Ishikawa (cell line): ENCODE data around the gene CWF19L2.

Experiments used
- CEBPB ChIP-seq: IDR thresholded peaks from 2 replicates; pipeline ENCODE4 v1.6.1; 2012
- CREB1 ChIP-seq: IDR thresholded peaks from 2 replicates; pipeline ENCODE4 v1.6.1; 2012; ENCODE audit warnings: low read depth
- EGR1 ChIP-seq: IDR thresholded peaks from 2 replicates; pipeline ENCODE4 v1.6.1; 2012
- EP300 ChIP-seq: IDR thresholded peaks from 2 replicates; pipeline ENCODE4 v1.6.1; 2012; ENCODE audit warnings: borderline replicate concordance
- FOXM1 ChIP-seq: IDR thresholded peaks from 2 replicates; pipeline ENCODE4 v1.6.1; 2012; ENCODE audit warnings: low read depth, borderline replicate concordance
- MAX ChIP-seq: IDR thresholded peaks from 2 replicates; pipeline ENCODE4 v1.6.1; 2012
- NFIC ChIP-seq: IDR thresholded peaks from 2 replicates; pipeline ENCODE4 v1.6.1; 2012
- RAD21 ChIP-seq: IDR thresholded peaks from 2 replicates; pipeline ENCODE4 v1.6.1; 2012; ENCODE audit warnings: low read depth
- TAF1 ChIP-seq: IDR thresholded peaks from 2 replicates; pipeline ENCODE4 v1.6.1; 2012; ENCODE audit warnings: low read depth, mild to moderate bottlenecking
- TCF12 ChIP-seq: IDR thresholded peaks from 2 replicates; pipeline ENCODE4 v1.6.1; 2012; ENCODE audit warnings: low read depth
- TEAD4 ChIP-seq: IDR thresholded peaks from 2 replicates; pipeline ENCODE4 v1.6.1; 2012
- USF1 ChIP-seq: IDR thresholded peaks from 2 replicates; pipeline ENCODE4 v1.6.1; 2012
- YY1 ChIP-seq: IDR thresholded peaks from 2 replicates; pipeline ENCODE4 v1.6.1; 2012; ENCODE audit warnings: low read depth
- ZBTB7A ChIP-seq: IDR thresholded peaks from 2 replicates; pipeline ENCODE4 v1.6.1; 2012; ENCODE audit warnings: low read depth
- TF ChIP-seq, protein P1 (sequence below): IDR thresholded peaks from 2 replicates; pipeline ENCODE4 v1.6.1; 2012; ENCODE audit warnings: low read depth, mild to moderate bottlenecking

Gene CWF19L2

DNA sequence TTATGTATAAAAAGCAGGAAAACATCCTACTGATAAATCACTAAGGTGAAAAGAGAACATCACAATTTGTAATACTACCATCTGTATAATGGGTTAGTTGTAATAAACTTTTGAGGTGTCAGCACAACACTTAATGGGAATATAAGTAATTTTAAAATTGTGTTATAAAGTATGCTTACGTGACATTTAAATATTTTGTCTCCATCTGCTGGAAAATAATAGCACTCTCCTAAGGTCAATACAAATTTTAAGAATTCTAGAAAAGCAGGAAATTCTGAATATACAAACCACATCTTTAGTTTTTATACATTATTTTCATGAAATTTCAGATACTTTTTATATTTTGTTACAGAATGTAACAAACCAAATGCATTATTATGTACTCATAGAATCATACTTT is 19.5 kb downstream of the CWF19L2 start:
- no peak for TF ChIP-seq EP300
- no peak for TF ChIP-seq CREB1
- no peak for TF ChIP-seq RAD21
- TF ChIP-seq, protein P1, sequence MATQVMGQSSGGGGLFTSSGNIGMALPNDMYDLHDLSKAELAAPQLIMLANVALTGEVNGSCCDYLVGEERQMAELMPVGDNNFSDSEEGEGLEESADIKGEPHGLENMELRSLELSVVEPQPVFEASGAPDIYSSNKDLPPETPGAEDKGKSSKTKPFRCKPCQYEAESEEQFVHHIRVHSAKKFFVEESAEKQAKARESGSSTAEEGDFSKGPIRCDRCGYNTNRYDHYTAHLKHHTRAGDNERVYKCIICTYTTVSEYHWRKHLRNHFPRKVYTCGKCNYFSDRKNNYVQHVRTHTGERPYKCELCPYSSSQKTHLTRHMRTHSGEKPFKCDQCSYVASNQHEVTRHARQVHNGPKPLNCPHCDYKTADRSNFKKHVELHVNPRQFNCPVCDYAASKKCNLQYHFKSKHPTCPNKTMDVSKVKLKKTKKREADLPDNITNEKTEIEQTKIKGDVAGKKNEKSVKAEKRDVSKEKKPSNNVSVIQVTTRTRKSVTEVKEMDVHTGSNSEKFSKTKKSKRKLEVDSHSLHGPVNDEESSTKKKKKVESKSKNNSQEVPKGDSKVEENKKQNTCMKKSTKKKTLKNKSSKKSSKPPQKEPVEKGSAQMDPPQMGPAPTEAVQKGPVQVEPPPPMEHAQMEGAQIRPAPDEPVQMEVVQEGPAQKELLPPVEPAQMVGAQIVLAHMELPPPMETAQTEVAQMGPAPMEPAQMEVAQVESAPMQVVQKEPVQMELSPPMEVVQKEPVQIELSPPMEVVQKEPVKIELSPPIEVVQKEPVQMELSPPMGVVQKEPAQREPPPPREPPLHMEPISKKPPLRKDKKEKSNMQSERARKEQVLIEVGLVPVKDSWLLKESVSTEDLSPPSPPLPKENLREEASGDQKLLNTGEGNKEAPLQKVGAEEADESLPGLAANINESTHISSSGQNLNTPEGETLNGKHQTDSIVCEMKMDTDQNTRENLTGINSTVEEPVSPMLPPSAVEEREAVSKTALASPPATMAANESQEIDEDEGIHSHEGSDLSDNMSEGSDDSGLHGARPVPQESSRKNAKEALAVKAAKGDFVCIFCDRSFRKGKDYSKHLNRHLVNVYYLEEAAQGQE = no peak
- TF ChIP-seq EGR1 = no peak
- no peak for TF ChIP-seq ZBTB7A
- TF ChIP-seq TEAD4 = no peak
- no peak for TF ChIP-seq TCF12
- TF ChIP-seq FOXM1 = no peak
- TF ChIP-seq YY1 = no peak
- no peak for TF ChIP-seq USF1

DNA sequence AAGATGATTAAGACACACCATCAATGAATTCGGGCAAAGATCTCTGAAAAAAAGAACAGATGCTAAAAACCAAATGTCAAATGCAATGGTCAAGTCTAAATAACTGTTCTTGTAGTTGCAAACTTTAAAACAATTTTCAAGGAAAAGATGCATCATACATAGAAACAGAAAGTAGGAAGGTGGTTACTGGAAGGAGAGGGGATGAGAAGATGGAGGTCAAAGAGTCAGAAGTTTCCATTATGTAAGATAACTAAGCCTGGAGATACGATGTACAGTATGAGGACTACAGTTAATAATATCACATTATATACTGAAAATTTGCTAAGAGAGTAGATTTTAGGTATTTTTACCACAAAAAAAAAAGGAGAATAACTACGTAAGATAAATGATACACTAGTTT is 27.1 kb downstream of the CWF19L2 start:
- TF ChIP-seq, protein P1 = no peak
- TF ChIP-seq NFIC (no peak), USF1 (no peak), MAX (no peak), ZBTB7A (no peak), CEBPB (no peak), TCF12 (no peak), TAF1 (no peak), FOXM1 (no peak), EGR1 (no peak), YY1 (no peak), CREB1 (no peak), TEAD4 (no peak), EP300 (no peak), RAD21 (no peak)

- TF ChIP-seq FOXM1 = no peak
These were observed 29.9 kb downstream of the CWF19L2 start for GRCh38 chr11:107427569-107428180.

DNA sequence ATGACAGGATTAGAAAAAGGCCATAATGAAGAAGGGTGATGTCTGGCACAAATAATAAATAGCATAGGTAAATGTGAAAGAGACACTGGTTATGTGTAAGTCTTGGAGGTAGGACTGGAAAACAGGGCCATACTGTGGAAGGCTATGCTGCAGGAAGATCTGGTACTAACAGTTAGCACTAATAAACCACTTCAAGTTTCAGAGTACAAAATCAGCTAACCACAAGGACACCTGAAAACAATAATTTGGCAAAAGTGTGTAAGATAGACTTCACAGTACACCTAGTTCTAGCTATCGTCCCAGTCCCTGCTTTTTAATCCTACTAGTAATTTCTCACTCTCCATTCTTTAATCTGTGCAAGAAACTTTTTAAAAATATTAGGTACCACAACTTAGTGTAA is 44.3 kb downstream of the CWF19L2 start:
- TF ChIP-seq ZBTB7A = no peak
- no peak for TF ChIP-seq TCF12
- no peak for TF ChIP-seq TEAD4
- no peak for TF ChIP-seq RAD21
- no peak for TF ChIP-seq CREB1
- TF ChIP-seq NFIC = no peak
- TF ChIP-seq, protein P1 = no peak
- no peak for TF ChIP-seq YY1

- TF ChIP-seq FOXM1 (no peak), EP300 (no peak), NFIC (no peak)
These were observed 48.8 kb downstream of the CWF19L2 start for GRCh38 chr11:107408762-107409211.

GRCh38 chr11:107405260-107405659 is 52.4 kb downstream of the CWF19L2 start:
- TF ChIP-seq FOXM1 = no peak
- TF ChIP-seq, protein P1 = no peak
- no peak for TF ChIP-seq ZBTB7A
- no peak for TF ChIP-seq NFIC
- TF ChIP-seq YY1 = no peak
- TF ChIP-seq MAX = no peak
- TF ChIP-seq RAD21 = no peak
- TF ChIP-seq USF1 = no peak
- no peak for TF ChIP-seq TCF12
- TF ChIP-seq TAF1 = no peak
- TF ChIP-seq CEBPB = no peak
- no peak for TF ChIP-seq CREB1
- TF ChIP-seq EP300 = no peak
- TF ChIP-seq TEAD4 = no peak
